ENCODE results near the gene SYNGR3.
A peak's percentile ranks its signal among the peaks of the same experiment; 100 is the strongest.
"Not testable (repeated sequence)": the region's sequence is repeated elsewhere in the genome, so short reads cannot be mapped to it uniquely, and the experiment has no call there.

The SYNGR3 gene

DNA sequence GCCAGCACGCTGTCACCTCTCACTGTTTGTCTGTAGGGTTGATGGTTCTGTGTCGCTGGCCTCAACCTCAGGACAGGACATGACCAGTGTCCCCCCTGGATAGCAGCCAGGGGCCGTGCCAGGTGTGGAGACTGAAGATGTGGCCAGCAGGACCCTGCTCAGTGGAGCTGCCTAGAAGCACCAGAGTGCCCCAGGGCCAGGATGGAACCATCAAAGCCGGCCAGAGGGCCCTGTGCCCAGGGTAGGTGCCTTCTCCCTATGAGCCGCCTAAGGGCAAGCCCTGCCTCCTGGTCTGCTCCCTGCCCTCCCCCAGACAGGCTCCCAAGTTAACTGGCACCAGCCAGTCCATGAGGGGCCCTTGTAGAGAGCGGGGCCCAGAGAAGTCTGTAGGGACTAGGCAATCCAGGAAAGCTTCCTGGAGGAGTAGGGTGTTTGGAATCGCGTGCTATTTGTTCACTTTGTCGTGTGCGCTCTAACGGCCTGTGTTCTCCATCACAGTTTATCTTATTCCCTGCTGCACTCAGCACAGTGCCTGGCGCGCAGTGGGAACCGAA lies 31.0 kb upstream of the SYNGR3 start:
- Histone ChIP-seq H3K4me1 (ENCODE audit: control insufficient read depth in 1 of 2, insufficient read depth in 1 of 2, low read depth in 1 of 2, low read length in 1 of 2) (peaks cover 29 to 35% of the 10 kb centered on the region in 2 experiments), H3K36me3 (peaks cover 20% of the 10 kb centered on the region), H3K27ac (peak overlapping the region; percentile 68), H3K4me3 (ENCODE audit: low read depth in 1 of 2, low read length in 1 of 2) (peak overlapping the region; percentile 82 to 83), H3K9me3 (no peaks in the 10 kb centered on the region), H3K27me3 (peaks cover 3% of the 10 kb centered on the region)
- TF ChIP-seq, protein P1, sequence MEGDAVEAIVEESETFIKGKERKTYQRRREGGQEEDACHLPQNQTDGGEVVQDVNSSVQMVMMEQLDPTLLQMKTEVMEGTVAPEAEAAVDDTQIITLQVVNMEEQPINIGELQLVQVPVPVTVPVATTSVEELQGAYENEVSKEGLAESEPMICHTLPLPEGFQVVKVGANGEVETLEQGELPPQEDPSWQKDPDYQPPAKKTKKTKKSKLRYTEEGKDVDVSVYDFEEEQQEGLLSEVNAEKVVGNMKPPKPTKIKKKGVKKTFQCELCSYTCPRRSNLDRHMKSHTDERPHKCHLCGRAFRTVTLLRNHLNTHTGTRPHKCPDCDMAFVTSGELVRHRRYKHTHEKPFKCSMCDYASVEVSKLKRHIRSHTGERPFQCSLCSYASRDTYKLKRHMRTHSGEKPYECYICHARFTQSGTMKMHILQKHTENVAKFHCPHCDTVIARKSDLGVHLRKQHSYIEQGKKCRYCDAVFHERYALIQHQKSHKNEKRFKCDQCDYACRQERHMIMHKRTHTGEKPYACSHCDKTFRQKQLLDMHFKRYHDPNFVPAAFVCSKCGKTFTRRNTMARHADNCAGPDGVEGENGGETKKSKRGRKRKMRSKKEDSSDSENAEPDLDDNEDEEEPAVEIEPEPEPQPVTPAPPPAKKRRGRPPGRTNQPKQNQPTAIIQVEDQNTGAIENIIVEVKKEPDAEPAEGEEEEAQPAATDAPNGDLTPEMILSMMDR (IDR thresholded peaks at IDR 0.05): no peak

DNA sequence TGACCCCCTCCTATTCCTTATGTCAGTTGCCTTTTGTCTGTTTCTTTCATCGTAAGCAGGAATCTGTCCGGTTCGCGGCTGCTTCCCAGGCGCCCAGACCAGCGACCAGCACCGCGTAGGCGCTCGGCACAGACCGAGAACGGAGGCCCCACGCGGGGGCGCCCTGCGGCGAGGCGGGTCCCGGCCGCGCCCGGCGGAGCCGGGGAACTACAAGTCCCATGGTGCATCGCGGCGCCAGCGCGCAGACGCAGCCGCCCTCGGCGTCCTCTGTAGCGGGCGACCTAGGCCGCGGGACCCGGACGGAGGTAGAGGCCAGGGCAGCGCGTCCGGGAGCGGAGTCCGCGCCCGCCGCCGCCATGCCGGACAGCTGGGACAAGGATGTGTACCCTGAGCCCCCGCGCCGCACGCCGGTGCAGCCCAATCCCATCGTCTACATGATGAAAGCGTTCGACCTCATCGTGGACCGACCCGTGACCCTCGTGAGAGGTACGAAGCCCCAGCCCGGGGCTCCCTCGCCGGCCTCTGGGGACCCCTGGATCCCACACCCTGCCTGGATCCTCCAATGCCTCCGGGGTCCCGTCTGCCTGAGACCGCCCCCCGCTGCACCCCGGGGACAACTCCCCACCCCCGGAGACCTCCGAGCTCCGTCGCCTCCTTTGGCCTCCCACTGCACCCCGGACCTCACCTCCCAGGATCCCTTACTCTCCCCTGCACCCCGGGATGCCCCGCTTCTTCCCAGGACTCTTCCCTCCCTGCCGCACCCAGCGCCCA lies 30.3 kb upstream of the SYNGR3 start, which contains the start of gene NDUFB10:
Gene NDUFB10, plus strand, starts transcription at position 270 of the 771 bp plus-strand sequence. Its CDS starts 87 bp downstream, at position 357.
- Histone ChIP-seq H3K36me3 (peaks cover 20% of the 10 kb centered on the region), H3K27ac (peak within 1 kb of the TSS; percentile 68), H3K27me3 (peaks cover 3% of the 10 kb centered on the region), H3K9me3 (no peaks in the 10 kb centered on the region), H3K4me3 (ENCODE audit: low read depth in 1 of 2, low read length in 1 of 2) (peak within 1 kb of the TSS; percentile 82 to 83), H3K4me1 (ENCODE audit: control insufficient read depth in 1 of 2, insufficient read depth in 1 of 2, low read depth in 1 of 2, low read length in 1 of 2) (peaks cover 36 to 40% of the 10 kb centered on the region in 2 experiments)
- TF ChIP-seq, protein P1 (IDR thresholded peaks at IDR 0.05): peak; percentile 73

DNA sequence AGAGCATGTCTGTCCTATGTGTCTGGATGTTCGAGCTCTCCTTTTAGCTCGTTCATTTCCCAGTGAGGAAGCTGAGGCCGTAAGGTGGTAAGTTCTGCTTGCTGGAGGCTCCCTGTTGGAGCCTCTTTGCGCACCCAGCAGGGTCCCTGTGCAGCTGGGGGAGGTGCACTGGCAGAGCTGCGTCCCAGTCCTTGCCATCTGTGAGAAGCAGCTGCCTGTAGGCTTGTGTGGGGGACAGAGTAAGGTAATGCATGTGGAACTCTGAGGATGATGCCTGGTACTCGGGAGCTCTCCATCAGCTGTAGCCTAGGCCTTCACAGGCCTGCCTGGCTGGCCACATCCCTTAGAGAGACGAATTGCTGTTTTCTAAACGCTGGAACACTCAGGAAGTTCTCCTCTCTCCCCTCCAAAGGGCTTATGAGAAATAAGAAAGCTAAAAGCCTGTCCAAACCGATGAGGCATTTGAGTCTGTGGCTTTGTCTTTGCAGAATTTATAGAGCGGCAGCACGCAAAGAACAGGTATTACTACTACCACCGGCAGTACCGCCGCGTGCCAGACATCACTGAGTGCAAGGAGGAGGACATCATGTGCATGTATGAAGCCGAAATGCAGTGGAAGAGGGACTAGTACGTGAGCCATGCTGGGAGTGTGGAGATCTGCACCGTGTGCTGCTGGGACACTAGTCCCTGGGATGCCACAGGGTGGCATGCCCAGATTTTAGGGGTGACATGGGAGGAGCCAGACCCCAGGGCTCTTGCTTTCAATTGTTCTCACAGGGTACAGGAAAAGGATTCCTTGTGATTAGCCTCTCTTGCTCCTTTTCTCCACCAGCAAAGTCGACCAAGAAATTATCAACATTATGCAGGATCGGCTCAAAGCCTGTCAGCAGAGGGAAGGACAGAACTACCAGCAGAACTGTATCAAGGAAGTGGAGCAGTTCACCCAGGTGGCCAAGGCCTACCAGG lies 28.8 kb upstream of the SYNGR3 start:
- Histone ChIP-seq H3K9me3 (no peaks in the 10 kb centered on the region), H3K36me3 (peaks cover 20% of the 10 kb centered on the region), H3K27ac (no peak overlapping the region), H3K4me3 (ENCODE audit: low read depth in 1 of 2, low read length in 1 of 2) (peak overlapping the region in 1 of 2 experiments; percentile 82), H3K27me3 (peaks cover 3% of the 10 kb centered on the region), H3K4me1 (ENCODE audit: control insufficient read depth in 1 of 2, insufficient read depth in 1 of 2, low read depth in 1 of 2, low read length in 1 of 2) (peaks cover 48 to 50% of the 10 kb centered on the region in 2 experiments)
- TF ChIP-seq, protein P1 (IDR thresholded peaks at IDR 0.05): no peak

DNA sequence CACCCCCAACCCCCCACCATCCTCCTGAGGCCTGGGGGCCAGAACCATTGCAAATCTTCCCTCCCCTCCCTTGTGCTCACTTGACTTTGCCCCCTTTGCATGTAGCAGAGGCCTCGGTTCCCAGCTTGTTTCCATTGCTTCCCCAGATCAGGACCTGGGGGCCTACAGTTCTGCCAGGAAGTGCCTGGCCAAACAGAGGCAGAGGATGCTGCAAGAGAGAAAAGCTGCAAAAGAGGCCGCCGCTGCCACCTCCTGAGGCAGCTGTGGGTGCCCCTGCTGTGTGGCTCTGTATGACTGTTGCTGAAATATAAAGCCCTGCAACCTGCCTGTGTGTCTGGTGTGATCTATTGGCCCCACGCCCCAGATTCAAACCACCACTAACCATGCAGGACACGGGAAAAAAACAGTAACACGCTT lies 28.1 kb upstream of the SYNGR3 start:
- Histone ChIP-seq H3K4me1 (ENCODE audit: control insufficient read depth in 1 of 2, insufficient read depth in 1 of 2, low read depth in 1 of 2, low read length in 1 of 2) (peaks cover 48 to 51% of the 10 kb centered on the region in 2 experiments), H3K27me3 (peaks cover 2% of the 10 kb centered on the region), H3K9me3 (no peaks in the 10 kb centered on the region), H3K36me3 (peaks cover 20% of the 10 kb centered on the region), H3K4me3 (ENCODE audit: low read depth in 1 of 2, low read length in 1 of 2) (no peak overlapping the region), H3K27ac (no peak overlapping the region)
- TF ChIP-seq, protein P1 (IDR thresholded peaks at IDR 0.05): no peak

DNA sequence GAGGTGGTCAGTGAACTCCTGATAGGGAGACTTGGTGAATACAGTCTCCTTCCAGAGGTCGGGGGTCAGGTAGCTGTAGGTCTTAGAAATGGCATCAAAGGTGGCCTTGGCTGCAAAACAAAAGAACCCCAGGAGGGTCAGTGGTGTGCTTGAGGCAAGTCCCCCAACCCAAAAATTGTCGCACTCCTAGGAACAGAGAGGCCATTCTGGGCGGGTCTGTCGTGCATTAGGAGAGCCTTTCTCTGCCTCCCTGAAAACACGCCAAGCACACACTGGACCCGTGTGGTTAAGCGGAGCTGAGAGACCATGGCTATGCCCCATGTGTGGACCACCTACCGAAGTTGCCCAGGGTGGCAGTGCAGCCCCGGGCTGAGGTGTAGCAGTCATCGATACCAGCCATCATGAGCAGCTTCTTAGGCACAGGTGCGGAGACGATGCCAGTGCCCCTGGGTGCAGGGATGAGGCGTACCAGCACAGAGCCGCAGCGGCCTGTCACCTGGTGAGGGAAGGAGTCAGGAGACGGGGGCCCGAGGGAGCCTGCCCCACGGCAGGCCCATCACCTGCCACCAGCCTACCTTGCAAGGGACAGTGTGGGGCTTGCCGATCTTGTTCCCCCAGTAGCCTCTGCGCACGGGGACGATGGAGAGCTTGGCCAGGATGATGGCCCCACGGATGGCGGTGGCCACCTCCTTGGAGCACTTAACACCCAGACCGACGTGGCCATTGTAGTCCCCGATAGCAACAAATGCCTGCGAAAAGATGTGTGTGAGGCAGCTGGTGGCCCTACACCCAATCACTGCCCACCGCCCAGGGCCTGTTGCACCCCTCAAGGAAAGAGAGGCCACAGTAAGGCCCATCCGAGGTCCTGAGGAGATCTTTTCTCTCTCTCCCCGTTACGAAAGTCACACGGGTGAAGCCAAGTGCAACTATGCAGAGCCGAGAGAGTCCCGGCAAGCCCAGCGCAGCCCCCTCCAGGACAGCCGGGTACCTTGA lies 27.3 kb upstream of the SYNGR3 start:
- not testable (repeated sequence) for H3K27ac ChIP-seq; H3K9me3 ChIP-seq; H3K4me3 ChIP-seq (ENCODE audit: low read depth in 1 of 2, low read length in 1 of 2); H3K27me3 ChIP-seq
- Histone ChIP-seq H3K36me3 (peaks cover 20% of the 10 kb centered on the region), H3K4me1 (ENCODE audit: control insufficient read depth in 1 of 2, insufficient read depth in 1 of 2, low read depth in 1 of 2, low read length in 1 of 2) (peaks cover 48 to 51% of the 10 kb centered on the region in 2 experiments)
